ENCODE results near the gene MCHR1. TPM values are rescaled to one million over a fixed set of nuclear protein-coding genes. Genes with fewer than 3 reads are reported as not detected.

The MCHR1 gene
- total RNA-seq, 1 experiment from 2014 or later: not detected

GRCh38 chr22:40718250-40719204, 39.2 kb downstream of the MCHR1 start:
- ChIA-PET CTCF (no interaction called here), RAD21 (ENCODE audit: low non-redundant PET in 1 of 2, low total read pairs in 2 of 2, uncharacterized antibody in 2 of 2, unreplicated experiment in 2 of 2) (no interaction called here), POLR2A (interaction anchor here (0.7 kb wide), 1 partner anchor 9 kb away, joined by 3 read pairs; no protein-coding TSS in a partner anchor)
- DNase-seq (ENCODE audit: low read depth, low spot score) (no peak), ATAC-seq (no peak)
- Histone ChIP-seq H3K9ac (ENCODE audit: low read length) (no peak overlapping the region), H3K4me1 (ENCODE audit: control insufficient read depth in 1 of 2, insufficient read depth in 2 of 2, low read length in 2 of 2) (peaks cover 9 to 31% of the 10 kb centered on the region in 2 experiments; a peak in 3 of 4 replicates), H3K79me2 (ENCODE audit: insufficient read depth, low read length) (no peaks in the 10 kb centered on the region), H3K9me2 (ENCODE audit: insufficient read depth) (no peaks in the 10 kb centered on the region), H3K4me2 (ENCODE audit: low read length) (no peak overlapping the region), H3K9me3 (ENCODE audit: control insufficient read depth in 1 of 2, insufficient read depth in 1 of 2, low read depth in 1 of 2, low read length in 2 of 2) (no peaks in the 10 kb centered on the region), H3K36me3 (ENCODE audit: control insufficient read depth in 1 of 2, insufficient read depth in 2 of 2, low read length in 2 of 2) (no peaks in the 10 kb centered on the region), H2AFZ (ENCODE audit: low read depth, low read length, poor library complexity, severe bottlenecking) (no peak overlapping the region), H3K27me3 (ENCODE audit: insufficient read depth, low read length) (no peaks in the 10 kb centered on the region), H3K4me3 (replicated peaks in 1 of 2; ENCODE audit: low read depth in 1 of 2, low read length in 2 of 2) (no peak overlapping the region), H3K27ac (ENCODE audit: low read depth, low read length) (no peak overlapping the region), H4K20me1 (ENCODE audit: insufficient read depth) (no peaks in the 10 kb centered on the region)
- TF ChIP-seq SIN3A (IDR thresholded peaks at IDR 0.05; ENCODE audit: low read depth) (no peak), POLR2A (IDR thresholded peaks at IDR 0.05; ENCODE audit: borderline replicate concordance, extremely low read depth, insufficient read depth, insufficient read length) (no peak), TCF7L2 (IDR thresholded peaks at IDR 0.05; ENCODE audit: borderline replicate concordance, extremely low read depth, insufficient read depth, insufficient read length) (no peak), CEBPB (IDR thresholded peaks at IDR 0.05; ENCODE audit: low read depth) (no peak), EZH2phosphoT487 (IDR thresholded peaks at IDR 0.05; ENCODE audit: borderline replicate concordance) (no peak), EGR1 (IDR thresholded peaks at IDR 0.05; ENCODE audit: low read depth) (no peak), MAX (IDR thresholded peaks at IDR 0.05) (no peak), REST (IDR thresholded peaks at IDR 0.05; ENCODE audit: low read depth) (no peak), CTCF (IDR thresholded peaks at IDR 0.05 in 2 of 3, conservative IDR thresholded peaks at IDR 0.05 in 1 of 3; ENCODE audit: borderline replicate concordance in 1 of 3, insufficient read depth in 1 of 3, low read depth in 2 of 3, low read length in 2 of 3) (no peak), FOSL1 (IDR thresholded peaks at IDR 0.05; ENCODE audit: low read depth) (no peak), SP1 (IDR thresholded peaks at IDR 0.05; ENCODE audit: low read depth) (no peak), POLR2AphosphoS5 (IDR thresholded peaks at IDR 0.05; ENCODE audit: low read depth, low read length) (no peak), SRF (IDR thresholded peaks at IDR 0.05; ENCODE audit: low read depth) (no peak), ZFX (IDR thresholded peaks at IDR 0.05) (no peak)
- intact Hi-C loops (cut with micrococcal nuclease): no loop called here
- no TSS peak for BruUV-seq (replicated peaks)
